ENCODE data around the gene SPATA32. TPM values are rescaled to one million over a fixed set of nuclear protein-coding genes. Genes with fewer than 3 reads are reported as not detected.

Gene SPATA32
- total RNA-seq, 4 donors from 2014 or later = 0.48 TPM; not detected in 3

DNA sequence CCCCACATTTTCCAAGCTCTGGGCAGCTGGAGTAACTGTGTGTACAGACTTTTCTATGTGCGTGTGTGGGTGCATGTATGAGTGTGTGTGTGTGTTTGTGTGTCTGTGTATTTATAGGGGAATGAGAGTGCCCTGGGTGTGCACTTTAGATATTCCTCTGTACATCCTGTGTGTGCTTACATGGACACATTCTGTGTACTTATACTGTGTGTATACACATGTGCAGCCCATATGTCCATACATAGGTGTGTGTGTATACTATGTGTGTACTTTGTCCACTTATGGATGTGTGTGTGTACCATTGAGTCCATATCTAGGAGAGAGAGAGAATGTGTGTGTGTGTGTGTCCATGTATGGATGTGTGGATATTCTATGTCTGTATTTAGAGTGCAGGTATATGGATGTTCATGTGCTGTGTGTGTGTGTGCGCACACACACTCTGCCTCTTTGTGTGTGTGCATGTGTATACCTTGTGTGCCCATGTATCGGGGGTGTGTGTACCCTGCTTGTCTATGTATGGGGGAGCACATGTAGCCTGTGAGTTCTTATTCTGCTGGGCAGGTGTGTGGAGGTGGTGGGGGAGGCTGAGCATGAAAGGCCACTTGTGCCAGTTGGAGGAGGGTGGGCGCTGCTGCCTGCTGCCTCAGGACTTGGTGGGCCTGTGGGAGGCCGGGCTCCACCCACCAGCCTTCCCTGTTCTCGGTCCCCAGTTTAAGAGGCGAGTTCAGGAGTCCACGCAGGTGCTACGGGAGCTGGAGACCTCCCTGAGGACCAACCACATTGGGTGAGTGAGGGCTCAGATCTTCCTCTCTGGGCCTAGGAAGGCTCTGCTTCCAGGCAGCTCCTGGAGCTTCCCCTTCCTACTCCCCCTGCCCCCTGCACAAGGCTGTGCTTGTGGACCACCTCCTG, 29.1 kb downstream of the SPATA32 start:
- in situ Hi-C loops (cut with MboI; ENCODE audit: low pct_ligation_motif_present in 1 of 4, low pct_unique_long_range_greater_than_20kb in 1 of 4, low sequenced_read_pairs in 3 of 4) (no loop called here), intact Hi-C loops (cut with DNase I; ENCODE audit: low total_unique reads) (no loop called here)
- TF ChIP-seq EP300 (IDR thresholded peaks at IDR 0.05; ENCODE audit: low read depth) (no peak), POLR2AphosphoS5 (IDR thresholded peaks at IDR 0.05) (no peak), POLR2A (IDR thresholded peaks at IDR 0.05) (no peak)
- TF ChIP-seq, protein P1, sequence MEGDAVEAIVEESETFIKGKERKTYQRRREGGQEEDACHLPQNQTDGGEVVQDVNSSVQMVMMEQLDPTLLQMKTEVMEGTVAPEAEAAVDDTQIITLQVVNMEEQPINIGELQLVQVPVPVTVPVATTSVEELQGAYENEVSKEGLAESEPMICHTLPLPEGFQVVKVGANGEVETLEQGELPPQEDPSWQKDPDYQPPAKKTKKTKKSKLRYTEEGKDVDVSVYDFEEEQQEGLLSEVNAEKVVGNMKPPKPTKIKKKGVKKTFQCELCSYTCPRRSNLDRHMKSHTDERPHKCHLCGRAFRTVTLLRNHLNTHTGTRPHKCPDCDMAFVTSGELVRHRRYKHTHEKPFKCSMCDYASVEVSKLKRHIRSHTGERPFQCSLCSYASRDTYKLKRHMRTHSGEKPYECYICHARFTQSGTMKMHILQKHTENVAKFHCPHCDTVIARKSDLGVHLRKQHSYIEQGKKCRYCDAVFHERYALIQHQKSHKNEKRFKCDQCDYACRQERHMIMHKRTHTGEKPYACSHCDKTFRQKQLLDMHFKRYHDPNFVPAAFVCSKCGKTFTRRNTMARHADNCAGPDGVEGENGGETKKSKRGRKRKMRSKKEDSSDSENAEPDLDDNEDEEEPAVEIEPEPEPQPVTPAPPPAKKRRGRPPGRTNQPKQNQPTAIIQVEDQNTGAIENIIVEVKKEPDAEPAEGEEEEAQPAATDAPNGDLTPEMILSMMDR (IDR thresholded peaks at IDR 0.05) = no peak
- H3K4me1 ChIP-seq = peaks cover 8 to 31% (median 15%) of the 10 kb centered on the region in 4 donors
- H3K36me3 ChIP-seq = no peaks in the 10 kb centered on the region
- H3K27me3 ChIP-seq = no peaks in the 10 kb centered on the region
- no peaks in the 10 kb centered on the region for H3K9me3 ChIP-seq
- no peak overlapping the region for H3K27ac ChIP-seq
- WGBS, 2 donors (ENCODE audit: low coverage in 1 of 2) = 50 to 89% methylated on average over 1 to 9 of the region's 9 CpGs
- no peak overlapping the region for H3K4me3 ChIP-seq
- no peak for DNase-seq

DNA sequence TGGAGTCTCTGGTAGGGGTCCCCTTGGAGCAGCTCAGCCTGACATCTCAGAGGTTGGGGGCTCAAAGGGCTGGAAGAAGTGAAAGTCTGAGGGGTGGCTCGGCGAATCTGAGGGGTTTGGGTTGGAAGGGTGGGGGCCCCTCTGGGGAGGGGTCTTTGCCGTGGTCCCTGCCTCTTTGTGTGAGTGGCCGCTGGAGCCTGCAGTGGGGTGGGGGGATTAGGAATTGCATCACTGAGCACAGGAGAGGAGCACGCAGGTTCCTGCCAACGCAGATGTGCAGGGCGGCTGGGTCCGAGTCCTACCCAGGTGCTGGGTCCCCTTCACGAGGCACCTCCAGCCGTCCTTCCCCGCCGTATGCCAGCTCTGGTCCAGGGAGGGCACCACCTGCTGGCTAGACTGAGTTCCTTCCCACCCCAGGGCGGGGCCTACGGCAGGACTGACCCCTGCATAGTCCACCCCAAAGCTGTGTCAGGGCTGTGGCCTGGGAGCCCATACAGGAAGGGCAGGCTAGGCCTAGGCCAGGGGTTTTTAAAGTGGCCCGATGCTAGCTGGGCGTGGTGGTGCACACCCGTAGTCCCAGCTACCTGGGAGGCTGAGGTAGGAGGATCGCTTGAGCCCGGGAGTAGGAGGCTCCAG, 30.3 kb downstream of the SPATA32 start:
- in situ Hi-C loops (cut with MboI; ENCODE audit: low pct_ligation_motif_present in 1 of 4, low pct_unique_long_range_greater_than_20kb in 1 of 4, low sequenced_read_pairs in 3 of 4) = no loop called here
- no peak overlapping the region for H3K4me3 ChIP-seq
- H3K36me3 ChIP-seq = no peaks in the 10 kb centered on the region
- H3K27me3 ChIP-seq = no peaks in the 10 kb centered on the region
- no peak for TF ChIP-seq POLR2A (IDR thresholded peaks at IDR 0.05)
- TF ChIP-seq, protein P1 (IDR thresholded peaks at IDR 0.05) = peak; percentile 23 to 41 (median 37)
- 76 to 90% methylated on average over 4 to 19 of the region's 19 CpGs for WGBS, 2 donors (ENCODE audit: low coverage in 1 of 2)
- H3K9me3 ChIP-seq = no peaks in the 10 kb centered on the region
- peak overlapping the region in 2 of 4 donors; percentile 37 to 84 for H3K27ac ChIP-seq
- H3K4me1 ChIP-seq = peaks cover 8 to 42% (median 27%) of the 10 kb centered on the region in 4 donors
- intact Hi-C loops (cut with DNase I; ENCODE audit: low total_unique reads) = no loop called here
- DNase-seq = peak; percentile 50

DNA sequence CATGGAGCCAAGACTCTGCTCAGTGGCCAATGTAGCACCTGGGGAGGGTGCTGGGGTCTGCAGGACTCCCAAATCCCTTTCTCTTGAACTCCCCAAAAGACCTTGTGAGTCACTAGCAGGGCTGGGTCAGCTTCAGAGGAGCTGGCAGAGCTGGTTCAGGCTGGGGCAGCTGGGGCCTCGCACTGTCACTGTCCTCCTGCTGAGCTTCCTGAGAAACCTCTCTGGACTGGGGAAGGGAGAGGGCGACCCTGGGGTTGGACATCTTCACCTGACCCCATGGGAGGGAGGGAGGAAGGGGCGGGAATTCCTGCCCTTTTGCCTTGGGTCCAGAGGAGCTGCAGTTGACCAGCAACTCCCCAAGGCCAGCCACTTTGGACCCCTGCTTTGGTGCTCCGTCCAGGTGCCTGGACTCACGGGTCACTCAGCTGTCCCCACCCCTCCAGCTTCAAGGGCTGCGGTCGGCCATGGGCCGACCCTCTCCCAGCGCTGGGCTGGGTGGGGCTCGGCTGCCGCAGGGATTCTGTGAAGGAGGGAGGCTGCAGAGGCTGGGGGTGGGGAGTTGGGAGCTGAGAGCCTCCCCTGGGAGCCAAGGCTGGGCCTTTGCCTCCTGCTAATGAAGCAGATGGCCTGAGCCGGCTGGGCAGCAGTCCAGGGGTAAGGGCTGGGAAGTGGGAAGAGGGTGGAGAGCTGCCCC, 31.0 kb downstream of the SPATA32 start:
- intact Hi-C loops (cut with DNase I; ENCODE audit: low total_unique reads) (no loop called here), in situ Hi-C loops (cut with MboI; ENCODE audit: low pct_ligation_motif_present in 1 of 4, low pct_unique_long_range_greater_than_20kb in 1 of 4, low sequenced_read_pairs in 3 of 4) (no loop called here)
- 36% methylated on average over 10 of the region's 12 CpGs; no CpG with 5 or more reads in 1 of the 2 donors for WGBS, 2 donors (ENCODE audit: low coverage in 1 of 2)
- H3K9me3 ChIP-seq = no peaks in the 10 kb centered on the region
- DNase-seq = no peak
- peak overlapping the region in 3 of 4 donors; percentile 76 to 84 (median 84) for H3K27ac ChIP-seq
- peaks cover 8 to 49% (median 27%) of the 10 kb centered on the region in 4 donors for H3K4me1 ChIP-seq
- TF ChIP-seq EP300 (IDR thresholded peaks at IDR 0.05; ENCODE audit: low read depth) = no peak
- TF ChIP-seq POLR2AphosphoS5 (IDR thresholded peaks at IDR 0.05) = no peak
- TF ChIP-seq, protein P1 (IDR thresholded peaks at IDR 0.05) = no peak
- no peak for TF ChIP-seq POLR2A (IDR thresholded peaks at IDR 0.05)
- no peaks in the 10 kb centered on the region for H3K27me3 ChIP-seq
- no peaks in the 10 kb centered on the region for H3K36me3 ChIP-seq
- no peak overlapping the region for H3K4me3 ChIP-seq

DNA sequence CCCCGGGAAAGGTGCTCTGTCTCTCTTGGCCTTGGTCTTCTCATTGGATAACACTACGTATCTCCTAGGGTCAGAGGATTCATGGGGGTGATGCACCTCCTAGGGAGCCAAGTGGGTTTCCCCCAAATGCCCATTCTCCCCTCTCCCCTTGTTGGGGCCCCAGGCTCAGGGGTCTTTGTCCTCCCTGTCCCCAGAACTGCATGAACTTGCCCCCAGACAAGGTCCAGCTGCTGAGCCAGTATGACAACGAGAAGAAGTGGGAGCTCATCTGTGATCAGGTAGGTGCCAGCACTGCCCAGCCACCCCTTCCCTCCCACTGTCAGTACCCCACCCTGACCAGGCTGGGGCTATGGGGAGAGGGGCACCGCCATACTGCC, 31.5 kb downstream of the SPATA32 start:
- in situ Hi-C loops (cut with MboI; ENCODE audit: low pct_ligation_motif_present in 1 of 4, low pct_unique_long_range_greater_than_20kb in 1 of 4, low sequenced_read_pairs in 3 of 4) = no loop called here
- H3K27ac ChIP-seq = peak overlapping the region; percentile 76 to 84 (median 83)

More for the DNA sequence above, 31.5 kb downstream of the SPATA32 start:
- peaks cover 8 to 50% (median 27%) of the 10 kb centered on the region in 4 donors for H3K4me1 ChIP-seq
- intact Hi-C loops (cut with DNase I; ENCODE audit: low total_unique reads) = no loop called here
- no peak overlapping the region for H3K4me3 ChIP-seq
- TF ChIP-seq EP300 (IDR thresholded peaks at IDR 0.05; ENCODE audit: low read depth) (no peak), POLR2A (IDR thresholded peaks at IDR 0.05) (no peak), POLR2AphosphoS5 (IDR thresholded peaks at IDR 0.05) (no peak)
- TF ChIP-seq, protein P1 (IDR thresholded peaks at IDR 0.05) = no peak
- H3K36me3 ChIP-seq = no peaks in the 10 kb centered on the region
- DNase-seq = no peak
- H3K27me3 ChIP-seq = no peaks in the 10 kb centered on the region
- H3K9me3 ChIP-seq = no peaks in the 10 kb centered on the region
- 80% methylated on average over 4 of the region's 4 CpGs; no CpG with 5 or more reads in 1 of the 2 donors for WGBS, 2 donors (ENCODE audit: low coverage in 1 of 2)

Data from transverse colon (tissue), 4 donors.